AML-193 (cell line): Measurements from ENCODE around the gene LY6G5C.
"Not testable (repeated sequence)": the region's sequence is repeated elsewhere in the genome, so short reads cannot be mapped to it uniquely, and the experiment has no call there.

Experiments used
- DNase-seq, 2 experiments: peaks; one replicate each; lab custom pipeline; 2025; lab: John Stamatoyannopoulos, UW

Gene LY6G5C

DNA sequence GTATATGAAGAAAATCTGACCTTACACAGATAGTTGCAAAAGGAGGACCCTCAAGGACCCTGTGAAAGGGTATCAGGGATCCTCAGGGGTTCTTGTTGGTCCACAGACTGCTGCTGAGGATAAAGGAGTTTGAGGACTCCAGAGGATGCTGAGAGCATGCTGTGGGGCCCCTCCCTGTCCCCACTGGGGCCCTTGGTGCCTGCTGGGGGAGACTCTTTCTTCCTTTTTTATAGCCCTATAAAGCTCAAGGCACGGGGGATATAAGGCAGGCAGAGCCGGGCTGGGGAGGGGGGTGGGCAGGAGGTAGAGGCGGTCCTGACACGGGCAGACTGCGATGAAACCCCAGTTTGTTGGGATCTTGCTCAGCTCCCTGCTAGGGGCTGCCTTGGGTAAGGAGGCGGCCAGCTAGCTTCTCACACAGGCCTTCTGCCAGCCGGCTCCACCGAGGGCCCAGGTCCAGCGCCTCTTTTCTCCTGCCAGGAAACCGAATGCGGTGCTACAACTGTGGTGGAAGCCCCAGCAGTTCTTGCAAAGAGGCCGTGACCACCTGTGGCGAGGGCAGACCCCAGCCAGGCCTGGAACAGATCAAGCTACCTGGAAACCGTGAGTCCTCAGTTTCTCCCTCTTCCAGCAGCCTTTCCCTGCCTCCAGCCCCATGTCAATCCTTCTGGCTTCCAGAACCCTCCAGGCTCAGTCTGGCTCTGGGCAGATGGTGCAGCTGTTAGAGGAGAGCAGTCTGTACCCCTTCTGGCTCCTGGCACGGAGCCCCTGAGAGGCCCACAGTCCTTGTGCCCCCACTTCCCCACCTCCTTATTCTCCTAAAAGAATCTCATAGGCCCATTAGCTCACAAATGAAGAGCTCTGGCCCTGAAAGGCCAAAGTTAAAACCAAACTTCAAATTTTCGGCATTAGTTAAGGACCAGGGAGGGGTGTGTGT is 34.4 kb upstream of the LY6G5C start, which contains the start of gene LY6G6D:
LY6G6D (plus strand) TSS at position 327 of the 937 bp plus-strand sequence; CDS start at position 335, 8 bp downstream.
- no peak for DNase-seq

GRCh38 chr6:31713991-31714684 is 33.3 kb upstream of the LY6G5C start:
- DNase-seq: no peak

DNA sequence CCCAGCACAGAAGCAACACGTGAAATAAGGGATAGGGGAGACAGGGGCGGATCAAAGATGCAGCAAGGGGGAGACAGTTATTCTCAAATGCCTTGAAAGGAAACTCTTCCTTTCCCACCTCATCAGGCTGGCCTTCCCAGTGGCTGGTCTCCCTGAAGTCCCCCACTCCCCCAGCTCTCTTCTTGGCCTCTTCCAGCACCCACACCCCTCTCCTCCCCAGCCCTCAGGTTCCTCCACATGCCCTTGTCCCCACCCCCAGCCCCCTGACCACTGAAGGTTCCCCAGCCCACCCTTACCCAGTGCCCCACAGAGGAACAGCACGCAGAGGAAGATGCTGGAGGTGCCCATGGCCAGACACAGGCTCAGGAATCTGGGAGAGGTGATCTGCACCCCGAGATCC is 32.6 kb upstream of the LY6G5C start:
- DNase-seq: no peak

- DNase-seq: peak; percentile 40 to 48
Measured at GRCh38 chr6:31712296-31712695, 31.4 kb upstream of the LY6G5C start.

- DNase-seq: peak; percentile 22 to 31
Measured at GRCh38 chr6:31711233-31711632, 30.4 kb upstream of the LY6G5C start.

- no peak for DNase-seq
Measured at GRCh38 chr6:31710523-31711219, 29.8 kb upstream of the LY6G5C start.

DNA sequence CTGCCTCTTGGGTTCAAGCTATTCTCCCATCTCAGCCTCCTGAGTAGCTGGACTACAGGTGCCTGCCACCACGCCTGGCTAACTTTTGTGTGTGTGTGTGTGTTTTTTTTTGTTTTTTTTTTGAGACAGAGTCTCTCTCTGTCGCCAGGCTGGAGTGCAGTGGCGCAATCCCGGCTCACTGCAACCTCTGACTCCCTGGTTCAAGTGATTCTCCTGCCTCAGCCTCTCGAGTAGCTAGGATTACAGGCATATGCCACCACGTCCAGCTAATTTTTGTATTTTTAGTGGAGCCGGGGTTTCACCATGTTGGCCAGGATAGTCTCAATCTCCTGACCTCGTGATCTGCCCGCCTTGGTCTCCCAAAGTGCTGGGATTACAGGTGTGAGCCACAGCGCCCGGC is 28.3 kb upstream of the LY6G5C start:
- not testable (repeated sequence) for DNase-seq

DNA sequence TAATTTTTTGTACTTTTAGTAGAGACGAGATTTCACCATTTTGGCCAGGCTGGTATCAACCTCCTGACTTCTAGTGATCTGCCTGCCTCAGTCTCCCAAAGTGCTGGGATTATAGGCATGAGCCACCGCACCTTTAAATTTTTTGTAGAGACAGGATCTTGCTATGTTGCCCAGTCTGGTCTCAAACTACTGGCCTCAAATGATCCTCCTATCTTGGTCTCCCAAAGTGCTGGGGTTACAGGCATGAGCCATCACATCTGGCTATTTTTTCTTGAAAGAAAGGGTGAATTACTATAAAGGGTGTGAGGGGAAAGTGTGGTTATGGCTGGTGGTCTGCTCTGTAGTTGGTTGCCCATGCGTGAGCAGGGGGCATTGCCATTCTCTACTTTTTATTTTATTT is 27.4 kb upstream of the LY6G5C start:
- DNase-seq: no peak

- no peak for DNase-seq
Measured at GRCh38 chr6:31707701-31708100, 26.8 kb upstream of the LY6G5C start.

- DNase-seq: no peak
Measured at GRCh38 chr6:31706599-31706998, 25.7 kb upstream of the LY6G5C start, which contains the start of gene LY6G6F. Gene LY6G6F (plus strand): TSS chr6:31706866. CDS start chr6:31706907, 41 bp downstream.

- DNase-seq: no peak
Measured at GRCh38 chr6:31705931-31706330, 25.1 kb upstream of the LY6G5C start.

DNA sequence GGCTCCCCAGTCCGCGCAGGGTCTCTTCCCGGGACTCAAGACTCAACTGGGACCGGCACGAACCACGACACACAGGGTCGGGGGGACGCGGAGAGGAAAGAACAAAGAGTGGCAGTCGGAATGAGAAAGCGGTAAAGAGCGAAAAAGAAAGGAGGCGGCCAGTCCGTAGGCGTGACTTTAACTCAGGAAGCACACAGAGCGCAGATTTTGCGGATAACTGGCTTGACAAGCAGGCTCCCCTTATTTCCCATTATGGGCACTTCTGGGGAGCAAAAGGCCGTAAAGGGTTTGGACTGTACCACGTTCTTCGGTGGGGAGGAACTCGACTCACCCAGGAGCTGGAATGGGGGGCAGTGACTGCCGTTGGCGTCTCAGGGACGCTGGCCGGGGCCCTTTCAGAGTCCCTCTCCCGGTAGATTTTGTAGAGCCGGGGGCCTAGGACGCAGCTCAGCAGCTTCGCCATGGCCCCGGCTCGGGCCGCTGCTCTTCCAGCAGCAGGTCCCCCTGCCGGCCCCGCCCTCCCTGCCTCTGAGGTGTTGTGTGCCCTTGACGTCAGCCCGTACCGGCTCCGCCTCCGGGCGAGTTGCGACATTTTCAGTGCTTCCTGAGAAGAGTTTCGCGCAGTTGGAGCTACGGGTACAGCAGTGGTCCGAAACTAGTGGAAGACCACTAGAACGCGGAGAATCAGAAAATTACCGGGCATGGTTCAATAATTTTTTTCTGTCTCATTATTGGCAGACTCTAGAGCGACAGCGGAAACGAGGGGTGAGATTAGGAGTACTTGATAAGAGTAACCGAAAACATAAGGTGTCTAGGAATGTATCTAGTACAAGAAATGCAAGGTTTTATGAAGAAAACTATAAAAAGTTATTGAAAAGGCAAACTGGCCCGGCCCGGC is 22.2 kb upstream of the LY6G5C start, which contains the start of gene ABHD16A:
ABHD16A (minus strand) TSS at position 506 of the 898 bp plus-strand sequence; CDS start at position 463, 43 bp downstream.
- DNase-seq: peak; percentile 99

- peak in 1 of 2 experiments; percentile 70 for DNase-seq
Measured at GRCh38 chr6:31702405-31702818, 21.5 kb upstream of the LY6G5C start.

DNA sequence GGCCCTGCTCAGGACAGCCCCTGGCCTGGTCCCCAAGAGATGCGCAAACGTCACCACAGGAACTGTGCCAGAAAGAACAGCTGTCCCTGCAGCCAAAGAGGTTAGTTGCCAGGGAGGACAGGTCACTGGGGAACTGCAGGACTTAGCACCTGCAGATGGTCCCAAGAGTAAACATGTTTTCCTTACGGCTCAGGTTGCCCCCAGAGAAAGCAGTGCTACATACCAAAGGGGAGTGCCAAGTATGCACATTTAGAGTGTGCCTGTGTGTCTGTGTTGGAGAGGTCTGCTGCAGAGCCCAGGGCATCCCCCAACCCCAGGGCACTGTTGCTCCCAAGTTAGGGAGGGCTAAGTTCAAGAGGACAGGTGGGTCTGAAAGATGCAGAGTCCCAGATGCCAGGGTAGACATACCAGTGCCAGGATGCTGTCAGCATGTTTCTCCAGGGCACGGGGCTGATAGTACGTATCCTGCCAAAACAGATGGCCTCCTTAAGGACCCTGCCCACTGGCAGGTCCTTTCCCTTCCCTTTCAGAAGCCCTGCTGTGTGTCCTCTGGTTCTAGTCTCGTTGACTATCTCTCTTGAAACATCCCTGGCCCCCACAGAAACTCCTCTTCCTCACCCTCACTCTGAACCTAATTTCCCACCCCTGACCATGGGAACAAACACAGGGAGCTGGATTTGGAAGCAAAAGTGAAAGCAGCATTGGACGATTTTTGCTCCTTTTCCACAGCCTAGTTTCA is 21.0 kb upstream of the LY6G5C start:
- DNase-seq: no peak

- no peak for DNase-seq
Measured at GRCh38 chr6:31700740-31701401, 20.0 kb upstream of the LY6G5C start.

GRCh38 chr6:31697555-31697954 is 16.7 kb upstream of the LY6G5C start:
- DNase-seq: no peak

- no peak for DNase-seq
Measured at GRCh38 chr6:31693535-31693934, 12.7 kb upstream of the LY6G5C start.

DNA sequence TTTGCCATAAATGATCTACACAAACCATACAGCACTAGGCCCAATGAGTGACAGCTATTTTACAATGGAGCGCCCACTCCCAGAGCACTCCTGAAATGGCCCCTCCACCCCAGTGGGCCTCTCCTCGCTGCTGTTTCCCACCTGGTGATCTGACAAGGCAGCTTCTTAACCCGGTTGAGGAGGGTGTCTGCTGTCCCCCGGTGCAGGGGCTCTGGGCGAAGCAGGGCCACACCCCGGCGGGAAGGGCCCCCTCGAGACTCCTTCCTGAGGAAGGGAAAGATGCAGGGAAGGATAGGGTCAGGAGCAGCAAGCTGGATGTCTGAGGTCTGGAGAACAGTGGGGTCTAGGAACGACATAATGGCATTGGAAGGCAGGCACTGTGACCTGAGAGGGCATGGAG is 12.0 kb upstream of the LY6G5C start:
- no peak for DNase-seq

DNA sequence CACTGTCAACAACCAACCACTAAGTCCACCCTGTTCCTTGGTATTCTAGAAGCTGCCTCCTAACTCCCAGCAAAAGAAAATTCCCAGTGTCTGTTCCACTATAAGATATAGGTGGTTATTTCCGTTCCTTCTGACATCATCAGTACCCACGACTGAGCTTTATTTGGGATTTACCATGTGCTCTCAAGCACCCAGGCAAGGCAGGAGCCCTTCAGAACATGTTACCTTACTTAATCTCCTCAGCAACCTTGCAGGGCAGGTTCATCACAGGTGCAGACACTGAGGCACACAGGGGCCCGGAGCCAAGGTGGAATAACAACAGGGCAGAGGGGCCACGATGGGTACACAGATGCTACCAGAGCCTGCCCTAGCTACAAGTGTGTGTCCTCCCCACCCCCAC is 11.5 kb upstream of the LY6G5C start:
- no peak for DNase-seq
